ENCODE results near the gene ETNK1. TPM values are rescaled to one million over a fixed set of nuclear protein-coding genes. Genes with fewer than 3 reads are reported as not detected.
"Not testable (repeated sequence)": the region's sequence is repeated elsewhere in the genome, so short reads cannot be mapped to it uniquely, and the experiment has no call there.

ETNK1 gene
- total RNA-seq, 4 donors from 2014 or later: 50.0 to 78.2 (median 57.4) TPM

DNA sequence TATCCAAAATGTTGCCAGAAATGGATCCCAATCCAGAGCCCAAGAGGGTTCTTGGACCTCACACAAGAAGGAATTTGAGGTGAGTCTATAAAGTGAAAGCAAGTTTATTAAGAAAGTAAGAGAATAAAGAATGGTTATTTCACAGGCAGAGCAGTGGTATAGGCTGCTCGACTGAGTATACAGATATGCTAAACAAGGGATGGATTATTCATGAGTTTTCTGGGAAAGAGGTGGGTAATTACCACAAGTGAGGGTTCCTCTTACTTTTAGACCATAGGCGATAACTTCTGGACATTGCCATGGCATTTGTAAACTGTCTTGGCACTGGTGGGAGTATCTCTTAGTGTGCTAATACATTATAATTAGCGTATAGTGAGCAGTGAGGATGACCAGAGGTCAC, 73.6 kb downstream of the ETNK1 start:
- H3K36me3 ChIP-seq: no peaks in the 10 kb centered on the region
- H3K9me3 ChIP-seq: no peaks in the 10 kb centered on the region
- no peak overlapping the region for H3K27ac ChIP-seq
- WGBS, 2 donors: 92 to 96% methylated on average over 3 of the region's 3 CpGs
- no peak overlapping the region for H3K4me3 ChIP-seq (replicated peaks in 1 of 3)
- no peaks in the 10 kb centered on the region for H3K27me3 ChIP-seq
- TF ChIP-seq POLR2A (IDR thresholded peaks at IDR 0.05): no peak
- TF ChIP-seq, protein P1, sequence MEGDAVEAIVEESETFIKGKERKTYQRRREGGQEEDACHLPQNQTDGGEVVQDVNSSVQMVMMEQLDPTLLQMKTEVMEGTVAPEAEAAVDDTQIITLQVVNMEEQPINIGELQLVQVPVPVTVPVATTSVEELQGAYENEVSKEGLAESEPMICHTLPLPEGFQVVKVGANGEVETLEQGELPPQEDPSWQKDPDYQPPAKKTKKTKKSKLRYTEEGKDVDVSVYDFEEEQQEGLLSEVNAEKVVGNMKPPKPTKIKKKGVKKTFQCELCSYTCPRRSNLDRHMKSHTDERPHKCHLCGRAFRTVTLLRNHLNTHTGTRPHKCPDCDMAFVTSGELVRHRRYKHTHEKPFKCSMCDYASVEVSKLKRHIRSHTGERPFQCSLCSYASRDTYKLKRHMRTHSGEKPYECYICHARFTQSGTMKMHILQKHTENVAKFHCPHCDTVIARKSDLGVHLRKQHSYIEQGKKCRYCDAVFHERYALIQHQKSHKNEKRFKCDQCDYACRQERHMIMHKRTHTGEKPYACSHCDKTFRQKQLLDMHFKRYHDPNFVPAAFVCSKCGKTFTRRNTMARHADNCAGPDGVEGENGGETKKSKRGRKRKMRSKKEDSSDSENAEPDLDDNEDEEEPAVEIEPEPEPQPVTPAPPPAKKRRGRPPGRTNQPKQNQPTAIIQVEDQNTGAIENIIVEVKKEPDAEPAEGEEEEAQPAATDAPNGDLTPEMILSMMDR (IDR thresholded peaks at IDR 0.05): no peak
- no peaks in the 10 kb centered on the region for H3K4me1 ChIP-seq
- intact Hi-C loops (cut with DNase I): no loop called here
- DNase-seq: no peak

DNA sequence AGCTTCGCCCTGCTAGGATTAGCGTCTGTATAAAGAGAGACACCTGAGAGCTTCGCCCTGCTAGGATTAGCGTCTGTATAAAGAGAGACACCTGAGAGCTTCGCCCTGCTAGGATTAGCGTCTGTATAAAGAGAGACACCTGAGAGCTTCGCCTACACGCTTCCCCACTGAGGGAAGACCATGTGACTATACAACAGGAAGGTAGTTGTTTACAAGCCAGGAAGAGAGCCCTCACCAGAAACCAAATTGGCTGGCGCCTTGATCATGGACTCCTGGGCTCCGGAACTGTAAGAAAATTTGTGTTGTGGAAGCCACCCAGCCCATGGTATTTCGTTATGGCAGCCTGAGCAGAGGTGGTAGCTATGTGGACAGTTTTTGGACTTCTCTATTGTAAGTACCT, 74.7 kb downstream of the ETNK1 start:
- H3K36me3 ChIP-seq; intact Hi-C loops (cut with DNase I); DNase-seq; H3K4me1 ChIP-seq; H3K9me3 ChIP-seq; H3K27me3 ChIP-seq; H3K4me3 ChIP-seq (replicated peaks in 1 of 3); H3K27ac ChIP-seq: not testable (repeated sequence)
- WGBS, 2 donors: 71 to 77% methylated on average over 10 to 11 of the region's 11 CpGs

DNA sequence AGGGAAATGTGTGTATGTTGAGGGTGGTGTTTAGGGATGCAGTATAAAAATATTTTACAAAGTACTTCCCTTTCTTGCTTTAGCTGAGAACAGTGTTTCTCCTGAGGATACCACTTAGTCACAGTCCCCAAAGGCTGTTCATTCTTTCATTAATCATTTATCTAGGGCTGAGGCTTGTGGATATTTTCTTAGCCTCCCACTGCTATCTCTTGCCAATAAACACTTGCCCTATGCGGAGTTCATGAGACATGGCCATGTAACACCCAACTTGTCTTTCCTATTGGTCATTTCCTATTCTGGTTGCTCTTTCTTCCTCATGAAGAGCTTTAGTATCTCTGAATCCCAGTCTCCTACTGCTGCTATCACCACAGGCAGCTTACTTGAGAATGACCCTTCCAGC, 75.1 kb downstream of the ETNK1 start:
- H3K27ac ChIP-seq: no peak overlapping the region
- no peaks in the 10 kb centered on the region for H3K9me3 ChIP-seq
- H3K4me1 ChIP-seq: no peaks in the 10 kb centered on the region
- DNase-seq: no peak
- H3K4me3 ChIP-seq (replicated peaks in 1 of 3): no peak overlapping the region
- H3K36me3 ChIP-seq: no peaks in the 10 kb centered on the region
- WGBS, 2 donors: 63 to 69% methylated on average over 1 of the region's 1 CpG
- TF ChIP-seq, protein P1 (IDR thresholded peaks at IDR 0.05): no peak
- no peaks in the 10 kb centered on the region for H3K27me3 ChIP-seq
- intact Hi-C loops (cut with DNase I): no loop called here

DNA sequence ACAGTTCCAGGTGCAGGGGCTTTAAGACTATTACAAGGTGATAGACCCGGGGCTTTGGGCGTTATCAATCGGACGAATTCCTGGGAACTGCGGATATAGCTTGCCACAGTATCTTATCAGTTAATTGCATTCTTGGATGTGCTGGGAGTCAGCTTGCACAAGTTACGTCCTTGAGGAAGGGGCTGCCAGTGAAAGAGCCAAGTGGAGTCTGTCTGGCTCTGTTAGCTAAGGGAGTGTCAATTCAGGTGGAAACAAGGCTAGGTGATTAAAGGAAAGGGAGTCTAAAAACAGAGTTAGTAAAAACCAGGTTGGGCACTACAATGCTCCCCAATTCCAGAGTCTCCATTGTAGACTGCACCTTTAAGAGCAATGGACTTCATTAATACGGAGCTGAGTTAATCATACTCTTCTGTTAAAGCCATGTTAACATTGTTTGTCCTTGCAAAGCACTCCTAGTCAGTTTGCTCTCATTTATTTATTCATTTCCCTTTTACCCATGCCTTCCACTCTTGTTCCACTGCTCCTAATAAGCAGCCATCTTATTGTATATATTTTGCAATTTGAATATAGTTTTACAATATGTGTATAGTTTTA, 76.3 kb downstream of the ETNK1 start:
- H3K4me3 ChIP-seq (replicated peaks in 1 of 3); H3K4me1 ChIP-seq; DNase-seq; H3K27me3 ChIP-seq; H3K27ac ChIP-seq; intact Hi-C loops (cut with DNase I); H3K36me3 ChIP-seq; H3K9me3 ChIP-seq: not testable (repeated sequence)
- 37 to 44% methylated on average over 7 of the region's 7 CpGs for WGBS, 2 donors

DNA sequence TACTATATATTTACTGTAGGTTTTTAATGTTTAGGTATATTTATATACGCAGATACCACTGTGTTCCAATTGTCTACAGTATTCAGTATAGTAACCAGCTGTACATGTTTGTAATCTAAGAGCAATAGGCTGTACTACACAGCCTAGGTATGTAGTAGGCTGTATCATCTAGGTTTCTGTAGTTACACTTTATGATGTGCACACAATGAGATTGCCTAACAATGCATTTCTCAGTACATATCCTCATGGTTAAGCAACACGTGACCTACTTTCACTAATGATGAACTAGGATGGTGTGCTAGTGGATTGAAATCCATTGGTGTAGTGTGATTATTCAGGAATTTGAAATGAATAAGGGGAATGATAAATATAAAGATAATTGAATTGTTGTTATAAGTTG, 77.7 kb downstream of the ETNK1 start:
- intact Hi-C loops (cut with DNase I): no loop called here
- no peaks in the 10 kb centered on the region for H3K9me3 ChIP-seq
- TF ChIP-seq, protein P1 (IDR thresholded peaks at IDR 0.05): no peak
- TF ChIP-seq POLR2A (IDR thresholded peaks at IDR 0.05): no peak

DNA sequence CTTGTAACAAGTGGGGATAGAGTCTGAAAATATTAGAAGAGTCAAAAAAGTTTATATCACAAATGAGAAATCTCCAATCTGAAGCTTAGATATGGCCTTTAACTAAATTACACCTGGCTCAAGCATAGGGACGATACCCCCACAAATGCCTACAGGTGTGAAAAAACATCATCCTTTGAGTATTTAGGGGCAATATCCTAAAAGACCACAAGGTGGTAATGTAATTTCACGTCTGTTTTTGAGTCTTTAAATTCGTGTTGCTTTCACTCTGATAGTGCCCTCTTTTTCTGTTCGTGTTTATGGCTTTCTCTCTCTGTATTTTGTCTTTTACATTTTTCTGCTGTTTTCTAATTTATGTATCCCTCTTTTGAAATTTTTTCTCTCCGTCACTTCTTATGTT, 84.3 kb downstream of the ETNK1 start:
- DNase-seq: no peak
- Histone ChIP-seq H3K27me3 (no peaks in the 10 kb centered on the region), H3K27ac (no peak overlapping the region), H3K36me3 (no peaks in the 10 kb centered on the region), H3K4me3 (replicated peaks in 1 of 3) (no peak overlapping the region), H3K9me3 (no peaks in the 10 kb centered on the region), H3K4me1 (no peaks in the 10 kb centered on the region)
- no peak for TF ChIP-seq POLR2A (IDR thresholded peaks at IDR 0.05)
- TF ChIP-seq, protein P1 (IDR thresholded peaks at IDR 0.05): peak in 3 of 6 experiments; percentile 14 to 41 (median 21)
- intact Hi-C loops (cut with DNase I): no loop called here
- WGBS, 2 donors: 38 to 39% methylated on average over 5 of the region's 5 CpGs

More for the DNA sequence above, 77.7 kb downstream of the ETNK1 start:
- Histone ChIP-seq H3K4me1 (no peaks in the 10 kb centered on the region), H3K36me3 (no peaks in the 10 kb centered on the region), H3K27me3 (no peaks in the 10 kb centered on the region), H3K27ac (no peak overlapping the region), H3K4me3 (replicated peaks in 1 of 3) (no peak overlapping the region)
- no peak for DNase-seq
- WGBS, 2 donors: 96 to 98% methylated on average over 2 of the region's 2 CpGs

Data from thyroid gland (tissue), 4 donors.